HepG2 (cell line): ENCODE measurements around the gene ASGR1.

Source experiments
- KDM4B ChIP-seq: sonication (generic); formaldehyde crosslinking; IDR thresholded peaks from 2 replicates; pipeline ENCODE4 v1.4.0; 2020; ENCODE audit warnings: missing genetic modification reagents
- MBD4 ChIP-seq: IDR thresholded peaks from 2 replicates; pipeline ENCODE4 v1.6.1; 2012; ENCODE audit warnings: low read length, inconsistent platforms, borderline replicate concordance
- TF ChIP-seq, protein P1 (sequence below): sonication (generic); formaldehyde crosslinking; IDR thresholded peaks from 2 replicates; pipeline ENCODE4 v1.5.0; 2020; ENCODE audit warnings: mild to moderate bottlenecking, missing genetic modification reagents, moderate library complexity

DNA sequence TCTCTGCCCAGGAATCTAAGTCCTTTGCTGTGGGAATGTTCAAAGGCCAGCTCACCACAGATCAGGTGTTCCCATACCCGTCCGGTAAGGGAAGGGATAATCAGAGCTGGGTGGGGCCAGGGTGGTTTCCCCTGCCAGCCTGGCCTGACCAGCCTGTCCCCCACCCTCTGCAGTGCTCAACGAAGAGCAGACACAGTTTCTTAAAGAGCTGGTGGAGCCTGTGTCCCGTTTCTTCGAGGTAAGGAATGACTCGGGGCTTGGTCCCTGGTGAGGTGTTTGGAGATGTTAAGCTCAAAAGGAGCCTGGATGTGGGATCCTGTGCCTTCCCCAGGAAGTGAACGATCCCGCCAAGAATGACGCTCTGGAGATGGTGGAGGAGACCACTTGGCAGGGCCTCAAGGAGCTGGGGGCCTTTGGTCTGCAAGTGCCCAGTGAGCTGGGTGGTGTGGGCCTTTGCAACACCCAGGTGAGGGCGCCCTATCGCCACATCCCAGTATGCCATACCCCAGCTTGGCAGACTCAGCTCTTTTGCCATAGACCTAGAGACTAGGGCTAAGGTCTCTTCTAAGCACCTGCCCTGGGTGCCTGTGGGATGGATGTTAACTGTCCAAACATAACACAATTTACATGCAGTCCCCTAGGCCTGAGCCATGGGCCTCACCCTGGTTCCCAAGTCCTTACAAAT, 41.6 kb upstream of the ASGR1 start:
- TF ChIP-seq MBD4 (no peak), KDM4B (CRISPR knock-in tag) (no peak)
- TF ChIP-seq, protein P1, sequence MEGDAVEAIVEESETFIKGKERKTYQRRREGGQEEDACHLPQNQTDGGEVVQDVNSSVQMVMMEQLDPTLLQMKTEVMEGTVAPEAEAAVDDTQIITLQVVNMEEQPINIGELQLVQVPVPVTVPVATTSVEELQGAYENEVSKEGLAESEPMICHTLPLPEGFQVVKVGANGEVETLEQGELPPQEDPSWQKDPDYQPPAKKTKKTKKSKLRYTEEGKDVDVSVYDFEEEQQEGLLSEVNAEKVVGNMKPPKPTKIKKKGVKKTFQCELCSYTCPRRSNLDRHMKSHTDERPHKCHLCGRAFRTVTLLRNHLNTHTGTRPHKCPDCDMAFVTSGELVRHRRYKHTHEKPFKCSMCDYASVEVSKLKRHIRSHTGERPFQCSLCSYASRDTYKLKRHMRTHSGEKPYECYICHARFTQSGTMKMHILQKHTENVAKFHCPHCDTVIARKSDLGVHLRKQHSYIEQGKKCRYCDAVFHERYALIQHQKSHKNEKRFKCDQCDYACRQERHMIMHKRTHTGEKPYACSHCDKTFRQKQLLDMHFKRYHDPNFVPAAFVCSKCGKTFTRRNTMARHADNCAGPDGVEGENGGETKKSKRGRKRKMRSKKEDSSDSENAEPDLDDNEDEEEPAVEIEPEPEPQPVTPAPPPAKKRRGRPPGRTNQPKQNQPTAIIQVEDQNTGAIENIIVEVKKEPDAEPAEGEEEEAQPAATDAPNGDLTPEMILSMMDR (CRISPR knock-in tag) = peak; percentile 76
